ENCODE data around the gene PTPRR.

DNA sequence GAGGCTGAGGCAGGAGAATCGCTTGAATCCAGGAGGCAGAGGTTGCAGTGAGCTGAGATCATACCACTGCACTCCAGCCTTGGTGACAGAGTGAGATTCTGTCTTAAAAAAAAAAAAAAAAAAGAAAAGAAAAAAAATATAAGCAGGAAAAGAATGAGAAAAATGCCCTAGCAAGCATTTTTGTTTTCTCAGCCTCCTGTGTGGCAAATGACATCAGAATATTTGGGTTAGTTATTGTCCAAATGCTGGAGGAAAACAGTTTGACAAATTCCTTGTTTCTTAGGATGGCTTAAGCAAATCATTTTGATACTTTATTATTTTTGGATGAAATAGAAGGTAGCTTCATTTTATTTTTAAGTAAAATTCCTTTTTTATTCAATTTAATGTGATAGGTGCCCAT, 7.5 kb upstream of the PTPRR start:
- TF ChIP-seq, protein P1, sequence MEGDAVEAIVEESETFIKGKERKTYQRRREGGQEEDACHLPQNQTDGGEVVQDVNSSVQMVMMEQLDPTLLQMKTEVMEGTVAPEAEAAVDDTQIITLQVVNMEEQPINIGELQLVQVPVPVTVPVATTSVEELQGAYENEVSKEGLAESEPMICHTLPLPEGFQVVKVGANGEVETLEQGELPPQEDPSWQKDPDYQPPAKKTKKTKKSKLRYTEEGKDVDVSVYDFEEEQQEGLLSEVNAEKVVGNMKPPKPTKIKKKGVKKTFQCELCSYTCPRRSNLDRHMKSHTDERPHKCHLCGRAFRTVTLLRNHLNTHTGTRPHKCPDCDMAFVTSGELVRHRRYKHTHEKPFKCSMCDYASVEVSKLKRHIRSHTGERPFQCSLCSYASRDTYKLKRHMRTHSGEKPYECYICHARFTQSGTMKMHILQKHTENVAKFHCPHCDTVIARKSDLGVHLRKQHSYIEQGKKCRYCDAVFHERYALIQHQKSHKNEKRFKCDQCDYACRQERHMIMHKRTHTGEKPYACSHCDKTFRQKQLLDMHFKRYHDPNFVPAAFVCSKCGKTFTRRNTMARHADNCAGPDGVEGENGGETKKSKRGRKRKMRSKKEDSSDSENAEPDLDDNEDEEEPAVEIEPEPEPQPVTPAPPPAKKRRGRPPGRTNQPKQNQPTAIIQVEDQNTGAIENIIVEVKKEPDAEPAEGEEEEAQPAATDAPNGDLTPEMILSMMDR (IDR thresholded peaks at IDR 0.05): no peak
- TF ChIP-seq POLR2AphosphoS5 (IDR thresholded peaks at IDR 0.05): no peak

Measured in breast epithelium (tissue), 3 donors.